H9 (cell line): ENCODE data around the gene PHEX. TPM values are rescaled to one million over a fixed set of nuclear protein-coding genes. Genes with fewer than 3 reads are reported as not detected.

Source experiments
- DNase-seq: peaks from one replicate; pipeline ENCODE4 v3.0.0-alpha.2; 2017
- H2AFZ ChIP-seq: one replicate; pipeline ENCODE4 v1.6.1; 2013; ENCODE audit warnings: mild to moderate bottlenecking, low read length, control low read depth, moderate library complexity
- H2AK5ac ChIP-seq: 2 replicates; pipeline ENCODE4 v1.6.1; 2013; ENCODE audit warnings: low read length, control low read depth, mixed read lengths; ENCODE audit not compliant: insufficient read length
- H2BK120ac ChIP-seq: one replicate; pipeline ENCODE4 v1.6.1; 2013; ENCODE audit warnings: low read depth, mild to moderate bottlenecking, low read length, control low read depth, inconsistent platforms; ENCODE audit not compliant: poor library complexity, severe bottlenecking
- H2BK12ac ChIP-seq: 2 replicates; pipeline ENCODE4 v1.6.1; 2013; ENCODE audit warnings: low read length, control low read depth, mixed read lengths, low read depth; ENCODE audit not compliant: insufficient read length
- H2BK15ac ChIP-seq: 2 replicates; pipeline ENCODE4 v1.6.1; 2013; ENCODE audit warnings: low read depth, low read length, control low read depth
- H2BK20ac ChIP-seq: one replicate; pipeline ENCODE4 v1.6.1; 2013; ENCODE audit warnings: low read depth, mild to moderate bottlenecking, low read length, control low read depth, inconsistent platforms; ENCODE audit not compliant: poor library complexity, severe bottlenecking
- H2BK5ac ChIP-seq: 2 replicates; pipeline ENCODE4 v1.6.1; 2013; ENCODE audit warnings: low read length, control low read depth, mixed read lengths; ENCODE audit not compliant: insufficient read length
- H3K14ac ChIP-seq: 2 replicates; pipeline ENCODE4 v1.6.1; 2013; ENCODE audit warnings: low read length, control low read depth; ENCODE audit not compliant: insufficient read depth
- H3K18ac ChIP-seq: 2 replicates; pipeline ENCODE4 v1.6.1; 2013; ENCODE audit warnings: low read depth, mild to moderate bottlenecking, mixed read lengths, low read length, control low read depth; ENCODE audit not compliant: insufficient read length
- H3K23ac ChIP-seq: 2 replicates; pipeline ENCODE4 v1.6.1; 2013; ENCODE audit warnings: low read length, control low read depth, mixed read lengths, low read depth; ENCODE audit not compliant: insufficient read length
- H3K23me2 ChIP-seq: 2 replicates; pipeline ENCODE4 v1.6.1; 2013; ENCODE audit warnings: low read depth, mild to moderate bottlenecking, mixed read lengths, low read length, control low read depth; ENCODE audit not compliant: insufficient read length, poor library complexity, severe bottlenecking
- H3K27ac ChIP-seq: 2 replicates; pipeline ENCODE4 v1.5.1; 2013; ENCODE audit warnings: low read length, control low read depth, mixed read lengths, low read depth; ENCODE audit not compliant: insufficient read length
- H3K27me3 ChIP-seq: 2 replicates; pipeline ENCODE4 v1.6.1; 2013; ENCODE audit warnings: low read length, control low read depth, inconsistent platforms; ENCODE audit not compliant: insufficient read depth
- H3K4ac ChIP-seq: 2 replicates; pipeline ENCODE4 v1.6.1; 2013; ENCODE audit warnings: low read depth, mild to moderate bottlenecking, control low read depth, inconsistent platforms, low read length, moderate library complexity
- H3K4me1 ChIP-seq: 2 replicates; pipeline ENCODE4 v1.6.1; 2013; ENCODE audit warnings: low read length, control low read depth, inconsistent platforms; ENCODE audit not compliant: insufficient read depth
- H3K4me2 ChIP-seq: 2 replicates; pipeline ENCODE4 v1.6.1; 2013; ENCODE audit warnings: low read length, control low read depth, mixed read lengths; ENCODE audit not compliant: insufficient read length, insufficient read depth
- H3K56ac ChIP-seq: 2 replicates; pipeline ENCODE4 v1.6.1; 2013; ENCODE audit warnings: low read depth, mild to moderate bottlenecking, mixed read lengths, low read length, control low read depth; ENCODE audit not compliant: insufficient read length
- H3K79me1 ChIP-seq: 2 replicates; pipeline ENCODE4 v1.6.1; 2013; ENCODE audit warnings: low read depth, mild to moderate bottlenecking, moderate library complexity, low read length, control low read depth, inconsistent platforms; ENCODE audit not compliant: insufficient read depth, poor library complexity, severe bottlenecking
- H3K79me2 ChIP-seq: 2 replicates; pipeline ENCODE4 v1.6.1; 2013; ENCODE audit warnings: low read length, control low read depth, inconsistent platforms; ENCODE audit not compliant: insufficient read depth
- H3K9ac ChIP-seq: 2 replicates; pipeline ENCODE4 v1.6.1; 2013; ENCODE audit warnings: low read length, control low read depth, mixed read lengths; ENCODE audit not compliant: insufficient read length; ENCODE audit errors: extremely low read depth
- H3K9me3 ChIP-seq: one replicate; pipeline ENCODE4 v1.6.1; 2013; ENCODE audit warnings: low read depth, low read length, inconsistent platforms; ENCODE audit not compliant: control insufficient read depth
- H3T11ph ChIP-seq: one replicate; pipeline ENCODE4 v1.6.1; 2013; ENCODE audit warnings: mild to moderate bottlenecking, low read length, control low read depth, inconsistent platforms
- H4K20me1 ChIP-seq: one replicate; pipeline ENCODE4 v1.6.1; 2013; ENCODE audit not compliant: control insufficient read depth, insufficient read length, insufficient read depth
- H4K5ac ChIP-seq: 2 replicates; pipeline ENCODE4 v1.6.1; 2013; ENCODE audit warnings: low read depth, mild to moderate bottlenecking, mixed read lengths, low read length, control low read depth; ENCODE audit not compliant: insufficient read length
- H4K8ac ChIP-seq: replicated peaks from 2 replicates; pipeline ENCODE4 v1.6.1; 2013; ENCODE audit warnings: low read length, control low read depth, mixed read lengths, low read depth; ENCODE audit not compliant: insufficient read length
- H4K91ac ChIP-seq: 2 replicates; pipeline ENCODE4 v1.6.1; 2013; ENCODE audit warnings: low read depth, mild to moderate bottlenecking, moderate library complexity, mixed read lengths, low read length, control low read depth; ENCODE audit not compliant: insufficient read length
- H3K27ac Mint-ChIP-seq, 3 experiments: 2 replicates in 2 of 3; 3 replicates in 1 of 3; pipeline ENCODE4 v1.8.0; 2020 to 2021; ENCODE audit warnings: mixed read lengths in 3 of 3, mild to moderate bottlenecking in 1 of 3, moderate library complexity in 1 of 3
- H3K27me3 Mint-ChIP-seq: 2 replicates; pipeline ENCODE4 v1.8.0; 2021; ENCODE audit warnings: low read depth, mild to moderate bottlenecking, moderate library complexity, mixed read lengths
- H3K36me3 Mint-ChIP-seq, 3 experiments: 2 replicates in 2 of 3; 3 replicates in 1 of 3; pipeline ENCODE4 v1.8.0; 2020 to 2021; ENCODE audit warnings: low read depth in 3 of 3, mixed read lengths in 3 of 3; ENCODE audit not compliant: insufficient read depth in 1 of 3
- H3K4me1 Mint-ChIP-seq, 2 experiments: 2 replicates each; pipeline ENCODE4 v1.8.0; 2020; ENCODE audit warnings: mixed read lengths in 2 of 2
- H3K4me3 Mint-ChIP-seq, 2 experiments: 2 replicates in 1 of 2; 3 replicates in 1 of 2; pipeline ENCODE4 v1.8.0; 2020 to 2021; ENCODE audit warnings: mild to moderate bottlenecking in 2 of 2, mixed read lengths in 2 of 2, moderate library complexity in 1 of 2
- H3K9me3 Mint-ChIP-seq, 2 experiments: 2 replicates in 1 of 2; 3 replicates in 1 of 2; pipeline ENCODE4 v1.8.0; 2020; ENCODE audit warnings: mild to moderate bottlenecking in 2 of 2, mixed read lengths in 2 of 2, moderate library complexity in 1 of 2
- CTCF ChIP-seq: fragments of 200-600 bp; sonication (generic); conservative IDR thresholded peaks from 3 replicates; pipeline ENCODE4 v1.8.0; 2021; ENCODE audit warnings: antibody characterized with exemption, mild to moderate bottlenecking
- WGBS: extraction: QIAGEN DNeasy Blood & Tissue Kit; methylation state at CpG from one replicate; pipeline ENCODE4 v1.1.7; 2013; ENCODE audit warnings: missing lambda C conversion rate, low lambda C conversion rate, mixed read lengths; ENCODE audit not compliant: insufficient read length; ENCODE audit errors: extremely low coverage; 5-methylcytosine and 5-hydroxymethylcytosine counted together
- total RNA-seq: library from RNA; stranded (reverse); gene quantifications from 2 replicates; pipeline ENCODE4 v1.2.1, GENCODE V29; 2021

The PHEX gene
- total RNA-seq, 1 experiment from 2014 or later, result 0.11 TPM

- no peaks in the 10 kb centered on the region for H4K20me1 ChIP-seq
- no peak overlapping the region for H4K8ac ChIP-seq
- no peak overlapping the region for H2BK12ac ChIP-seq
- no peak overlapping the region for H3K9ac ChIP-seq
- no peak overlapping the region for H4K91ac ChIP-seq
- no peak overlapping the region for H2BK20ac ChIP-seq
- H3K4ac ChIP-seq, result no peak overlapping the region
- no peak for TF ChIP-seq CTCF
- H4K5ac ChIP-seq, result no peak overlapping the region
- peaks cover 4% of the 10 kb centered on the region for H3K9me3 ChIP-seq
- H3K27ac Mint-ChIP-seq, result no peak overlapping the region
- H3K79me1 ChIP-seq, result no peaks in the 10 kb centered on the region
- no peak overlapping the region for H2BK5ac ChIP-seq
- H3K4me1 ChIP-seq, result no peaks in the 10 kb centered on the region
- no peak overlapping the region for H2BK120ac ChIP-seq
- no peak overlapping the region for H2BK15ac ChIP-seq
- H3K36me3 Mint-ChIP-seq, result no peaks in the 10 kb centered on the region; a peak in 1 of 7 replicates
- no peaks in the 10 kb centered on the region for H3K23me2 ChIP-seq
- WGBS, result no CpG with 5 or more reads among the region's 2 CpGs
- H3K9me3 Mint-ChIP-seq, result peaks cover 3 to 39% of the 10 kb centered on the region in 2 experiments; a peak in 4 of 5 replicates
- no peak overlapping the region for H3K18ac ChIP-seq
- H3K23ac ChIP-seq, result no peak overlapping the region
- H3K4me1 Mint-ChIP-seq, result peaks cover 2 to 10% of the 10 kb centered on the region in 2 experiments; a peak in 3 of 4 replicates
- no peak overlapping the region for H3T11ph ChIP-seq
- DNase-seq, result no peak
- H3K4me3 Mint-ChIP-seq, result no peak overlapping the region
- no peak overlapping the region for H3K56ac ChIP-seq
- H3K79me2 ChIP-seq, result no peaks in the 10 kb centered on the region
- no peak overlapping the region for H2AK5ac ChIP-seq
- H3K14ac ChIP-seq, result no peak overlapping the region
- no peak overlapping the region for H3K27ac ChIP-seq
- no peaks in the 10 kb centered on the region for H3K27me3 ChIP-seq
- no peak overlapping the region for H2AFZ ChIP-seq
- H3K27me3 Mint-ChIP-seq, result no peaks in the 10 kb centered on the region
- no peak overlapping the region for H3K4me2 ChIP-seq
Measured at GRCh38 chrX:22184096-22184495, 152.0 kb downstream of the PHEX start.
